GM21717 (cell line): ENCODE results near the gene PNO1.

ENCODE experiments used
- ATAC-seq: cut with Tn5 transposase; IDR thresholded peaks from one replicate; pipeline ENCODE4 v1.9.1; 2021; ENCODE audit warnings: mild to moderate bottlenecking, moderate library complexity; ENCODE audit not compliant: unreplicated experiment

PNO1 gene

GRCh38 chr2:68193144-68193543 lies 35.5 kb downstream of the PNO1 start:
- no peak for ATAC-seq

DNA sequence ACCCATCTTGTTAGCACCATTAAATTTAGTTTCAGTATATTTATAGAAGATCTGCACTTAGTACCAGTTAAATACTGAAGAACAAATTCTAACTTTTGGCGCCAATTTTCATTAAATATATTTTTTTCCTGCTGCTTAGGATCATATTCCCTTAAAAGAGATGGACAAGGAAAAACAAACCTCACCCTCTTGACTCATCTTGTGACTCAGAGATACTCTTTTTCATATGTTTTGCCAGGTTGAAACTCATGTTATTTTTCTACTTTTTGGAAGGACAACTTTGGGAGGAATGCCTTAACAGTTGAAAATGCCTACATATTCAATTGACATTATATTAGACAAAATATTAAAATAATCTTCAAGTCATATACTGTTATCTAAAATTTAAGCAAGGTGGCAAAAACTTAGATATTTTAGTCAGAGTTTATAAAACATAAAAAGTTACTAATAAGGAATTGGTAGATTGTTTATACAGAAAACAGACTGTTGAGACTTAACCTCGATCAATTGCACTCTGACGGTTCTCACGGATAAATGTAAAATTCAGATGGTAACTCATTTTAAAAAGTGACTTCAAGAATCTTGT lies 36.2 kb downstream of the PNO1 start:
- ATAC-seq: no peak

- no peak for ATAC-seq
These were observed 37.4 kb downstream of the PNO1 start for GRCh38 chr2:68195096-68195495.

DNA sequence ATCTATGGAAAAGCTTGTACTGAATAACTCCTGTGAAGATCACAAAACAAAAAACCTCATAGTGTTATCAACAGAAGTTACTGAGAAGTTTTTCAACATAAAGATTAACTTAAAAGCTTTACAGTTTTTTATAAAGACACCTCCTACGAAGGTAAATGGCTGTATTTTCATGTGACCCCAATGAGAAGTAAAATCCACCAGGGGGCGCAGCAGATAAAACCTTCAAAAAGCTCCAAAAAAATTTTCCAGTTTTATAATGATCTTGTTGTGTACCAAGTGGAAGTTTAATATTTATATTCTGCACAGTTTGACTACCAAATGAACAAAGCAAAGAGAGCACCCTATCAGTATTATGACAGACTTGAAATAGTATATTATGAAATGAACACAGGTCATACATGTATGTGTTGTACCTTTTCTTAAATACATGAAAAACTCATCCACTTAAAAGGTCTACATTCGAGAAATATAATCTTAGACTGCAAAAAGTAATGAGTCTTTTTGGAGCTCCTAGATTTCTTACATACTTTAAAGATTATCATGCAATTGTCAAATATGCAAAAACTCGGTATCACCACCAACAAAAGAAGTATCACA lies 38.5 kb downstream of the PNO1 start:
- no peak for ATAC-seq

GRCh38 chr2:68200157-68200787 lies 42.6 kb downstream of the PNO1 start:
- ATAC-seq: no peak

DNA sequence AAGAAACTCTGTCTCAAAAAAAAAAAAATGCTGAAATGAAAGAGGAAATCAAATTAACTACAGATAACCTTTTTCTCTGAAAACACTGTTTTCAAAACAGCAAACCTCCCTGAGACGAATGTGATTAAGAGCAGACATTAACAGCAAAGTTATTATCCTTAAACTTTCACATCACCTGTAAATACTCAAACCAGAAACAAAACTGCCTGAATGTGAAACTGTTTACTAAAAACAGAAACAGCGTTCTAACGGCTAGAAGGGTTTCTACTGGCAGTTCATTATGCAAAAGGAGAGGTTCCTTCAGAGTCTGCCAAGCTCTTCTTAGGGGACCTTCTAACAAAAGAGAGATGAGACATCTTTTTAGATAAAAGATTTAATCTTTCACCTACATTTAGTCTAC lies 45.9 kb downstream of the PNO1 start:
- peak; percentile 92 for ATAC-seq

DNA sequence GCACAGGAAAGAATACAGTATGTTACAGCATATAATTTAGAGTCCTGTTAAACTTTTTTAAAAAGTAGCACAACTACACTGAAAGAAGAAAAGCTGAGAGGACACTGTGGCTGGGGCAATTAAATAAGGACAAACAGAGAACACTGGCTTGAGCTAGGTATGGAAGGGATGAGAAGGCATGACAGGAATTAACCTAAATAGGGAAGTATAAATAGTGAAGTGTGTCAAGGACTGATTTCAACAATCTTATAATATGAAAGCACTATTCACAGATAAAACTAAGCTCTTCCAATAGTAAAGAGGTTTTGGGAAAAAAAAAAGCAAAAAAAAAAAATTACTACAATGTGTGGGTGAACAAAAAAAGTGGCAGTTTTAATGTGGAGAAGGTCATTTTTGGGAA lies 49.1 kb downstream of the PNO1 start:
- no peak for ATAC-seq

DNA sequence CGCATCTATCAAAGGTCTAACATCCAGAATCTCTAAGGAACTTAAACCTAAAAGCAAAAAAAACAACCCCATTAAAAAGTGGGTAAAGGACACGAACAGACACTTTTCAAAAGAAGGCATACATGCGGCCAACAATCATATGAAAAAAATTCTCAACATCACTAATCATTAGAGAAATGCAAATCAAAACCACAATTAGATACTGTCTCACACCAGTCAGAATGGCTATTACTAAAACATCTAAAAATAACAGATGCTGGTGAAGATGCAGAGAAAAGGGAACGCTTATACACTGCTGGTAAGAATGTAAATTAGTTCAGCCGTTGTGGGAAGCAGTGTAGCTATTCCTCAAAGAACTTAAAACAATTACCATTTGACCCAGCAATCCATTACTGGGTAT lies 56.7 kb downstream of the PNO1 start:
- peak; percentile 74 for ATAC-seq

DNA sequence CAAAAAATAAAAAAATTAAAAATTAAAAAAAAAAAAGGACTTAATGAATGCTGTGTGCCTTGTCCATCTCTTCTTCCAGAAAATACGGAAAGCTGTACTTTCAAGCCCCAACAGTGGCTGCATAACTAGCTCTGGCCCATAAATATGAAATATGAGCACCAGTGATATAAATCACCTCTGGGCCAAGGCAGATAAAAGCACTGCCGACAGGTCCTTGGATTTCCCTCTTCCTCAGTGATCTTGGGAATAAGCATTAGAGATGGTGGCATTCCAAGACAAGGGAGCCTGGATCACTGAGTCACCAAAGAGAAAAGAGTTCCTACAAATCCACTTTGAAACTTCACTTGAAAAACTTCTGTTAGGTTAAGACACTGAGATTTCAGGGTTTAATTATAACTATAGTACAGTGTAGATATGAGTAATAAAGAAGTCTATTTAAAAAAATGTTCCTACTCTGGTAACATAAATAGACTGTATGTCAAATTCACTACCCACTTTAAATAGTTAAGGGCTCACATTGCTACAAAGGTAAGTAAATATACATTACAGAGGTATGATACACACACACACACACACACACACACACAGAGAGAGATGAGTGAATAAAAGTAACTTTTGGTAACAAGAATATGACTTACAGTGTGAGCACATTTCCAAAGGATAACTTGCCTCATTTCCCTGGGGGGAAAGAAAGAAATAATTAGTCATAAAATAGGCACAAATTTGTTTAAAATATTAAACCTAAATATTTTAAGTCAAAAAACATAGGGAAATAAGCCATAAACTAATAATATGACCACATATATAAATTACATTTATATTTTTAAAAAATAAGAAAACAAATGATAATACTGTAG lies 59.0 kb downstream of the PNO1 start:
- ATAC-seq: no peak

DNA sequence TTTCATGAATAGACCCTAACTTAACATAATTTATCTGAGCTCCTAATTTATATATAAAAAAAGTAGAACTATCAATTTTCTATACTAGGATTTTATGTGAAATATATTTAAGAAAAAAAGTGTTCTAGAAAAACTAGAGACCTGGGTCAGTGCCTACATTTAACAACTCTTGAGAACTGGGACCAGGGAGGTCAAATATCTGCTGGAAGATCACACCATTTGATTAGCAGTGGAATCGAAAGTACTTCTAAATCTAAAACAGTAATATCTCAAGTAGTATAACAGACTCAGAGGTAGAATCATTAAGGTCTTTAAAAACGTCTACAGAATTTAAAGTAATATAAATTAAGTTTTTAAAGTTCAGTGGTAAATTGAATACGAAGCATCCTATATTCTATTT lies 60.0 kb downstream of the PNO1 start:
- ATAC-seq: no peak

GRCh38 chr2:68218343-68218901 lies 60.7 kb downstream of the PNO1 start:
- ATAC-seq: no peak

- ATAC-seq: no peak
These were observed 64.6 kb downstream of the PNO1 start for GRCh38 chr2:68222287-68222686.

DNA sequence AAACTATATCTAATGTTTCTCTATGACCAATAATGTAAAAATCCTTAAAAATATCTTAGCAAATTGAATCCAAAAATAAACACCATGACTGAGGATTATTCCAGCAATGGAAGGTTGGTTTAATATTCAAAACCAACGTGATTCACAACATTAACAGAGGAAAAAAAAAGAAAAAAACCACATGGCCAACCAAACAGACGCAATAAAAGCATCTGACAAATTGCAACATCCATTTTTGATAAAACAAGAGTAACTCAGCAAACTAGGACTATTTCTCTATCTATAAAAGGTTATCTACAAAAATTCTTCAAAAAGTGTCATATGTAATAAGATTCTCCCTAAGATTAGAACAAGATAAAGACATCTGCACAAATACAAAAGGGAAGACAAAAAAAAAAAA lies 65.7 kb downstream of the PNO1 start:
- no peak for ATAC-seq

GRCh38 chr2:68225119-68225632 lies 67.5 kb downstream of the PNO1 start:
- peak; percentile 77 for ATAC-seq
